ENCODE measurements around the gene LMX1A. TPM values are rescaled to one million over a fixed set of nuclear protein-coding genes. Genes with fewer than 3 reads are reported as not detected.

LMX1A gene
- total and polyA plus RNA-seq, 8 donors = not detected

DNA sequence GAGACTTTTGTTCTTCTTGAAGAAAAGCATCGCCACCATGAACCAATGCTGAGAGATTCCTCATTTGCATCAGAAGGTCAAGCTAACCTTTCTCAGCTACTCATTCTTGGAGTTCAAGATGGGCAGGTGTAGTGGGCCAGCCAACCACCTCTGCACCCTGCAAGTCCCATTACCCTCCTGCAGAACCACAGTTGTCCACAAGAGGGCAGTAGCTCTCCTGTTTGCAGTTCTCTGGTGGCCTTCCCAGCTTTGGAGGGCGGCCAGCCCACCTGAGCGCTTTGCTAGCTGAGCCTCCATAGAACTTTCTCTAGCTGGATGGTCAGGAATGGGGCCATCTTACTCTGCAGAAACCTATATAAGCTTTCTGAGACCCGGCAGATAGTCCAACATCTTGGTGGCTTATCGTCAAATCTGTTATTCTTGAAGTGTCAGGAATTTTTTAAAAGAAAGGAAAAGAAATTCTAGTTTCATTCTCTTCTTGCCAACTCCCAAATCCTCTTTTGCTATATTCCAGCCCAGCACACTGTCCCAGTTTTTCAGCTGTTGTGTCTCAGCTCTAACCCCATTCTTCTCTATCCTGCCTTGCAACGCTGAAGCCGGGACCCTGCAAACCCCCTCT, 11.0 kb upstream of the LMX1A start:
- Histone ChIP-seq H3K4me1 (peaks cover 6 to 10% of the 10 kb centered on the region in 2 donors), H3K27me3 (peaks cover 0 to 52% of the 10 kb centered on the region in 2 donors), H3K27ac (no peak overlapping the region), H3K9me3 (no peaks in the 10 kb centered on the region), H3K4me3 (no peak overlapping the region), H3K36me3 (no peaks in the 10 kb centered on the region)
- ATAC-seq (peak; percentile 80), DNase-seq (peak in 2 of 4 donors; percentile 59 to 75)
- TF ChIP-seq, protein P1, sequence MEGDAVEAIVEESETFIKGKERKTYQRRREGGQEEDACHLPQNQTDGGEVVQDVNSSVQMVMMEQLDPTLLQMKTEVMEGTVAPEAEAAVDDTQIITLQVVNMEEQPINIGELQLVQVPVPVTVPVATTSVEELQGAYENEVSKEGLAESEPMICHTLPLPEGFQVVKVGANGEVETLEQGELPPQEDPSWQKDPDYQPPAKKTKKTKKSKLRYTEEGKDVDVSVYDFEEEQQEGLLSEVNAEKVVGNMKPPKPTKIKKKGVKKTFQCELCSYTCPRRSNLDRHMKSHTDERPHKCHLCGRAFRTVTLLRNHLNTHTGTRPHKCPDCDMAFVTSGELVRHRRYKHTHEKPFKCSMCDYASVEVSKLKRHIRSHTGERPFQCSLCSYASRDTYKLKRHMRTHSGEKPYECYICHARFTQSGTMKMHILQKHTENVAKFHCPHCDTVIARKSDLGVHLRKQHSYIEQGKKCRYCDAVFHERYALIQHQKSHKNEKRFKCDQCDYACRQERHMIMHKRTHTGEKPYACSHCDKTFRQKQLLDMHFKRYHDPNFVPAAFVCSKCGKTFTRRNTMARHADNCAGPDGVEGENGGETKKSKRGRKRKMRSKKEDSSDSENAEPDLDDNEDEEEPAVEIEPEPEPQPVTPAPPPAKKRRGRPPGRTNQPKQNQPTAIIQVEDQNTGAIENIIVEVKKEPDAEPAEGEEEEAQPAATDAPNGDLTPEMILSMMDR (IDR thresholded peaks at IDR 0.05) = peak; percentile 89 to 93
- intact Hi-C loops (cut with DNase I) = no loop called here

DNA sequence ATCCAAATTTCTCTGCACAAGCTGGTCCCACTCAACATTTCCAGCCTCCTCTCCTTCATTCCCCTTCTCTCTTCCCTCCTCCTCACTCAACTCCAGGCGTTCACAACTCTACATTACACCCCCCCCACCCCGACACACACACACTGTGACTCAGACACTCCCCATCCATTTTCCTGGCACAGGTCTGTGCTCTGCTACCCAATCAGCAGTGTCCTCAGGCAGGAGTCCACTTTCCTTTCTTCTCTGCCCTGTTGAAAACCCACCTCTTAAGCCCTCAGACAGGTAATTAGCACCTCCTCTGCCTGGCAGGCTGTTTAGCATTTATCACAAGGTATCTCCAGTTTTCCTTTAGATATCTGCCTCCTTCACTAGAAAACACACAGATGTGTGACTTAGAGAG, 8.8 kb upstream of the LMX1A start:
- ATAC-seq (no peak), DNase-seq (no peak)
- intact Hi-C loops (cut with DNase I) = no loop called here
- Histone ChIP-seq H3K4me1 (no peaks in the 10 kb centered on the region), H3K9me3 (no peaks in the 10 kb centered on the region), H3K4me3 (no peak overlapping the region), H3K27ac (no peak overlapping the region), H3K36me3 (no peaks in the 10 kb centered on the region), H3K27me3 (peaks cover 0 to 60% of the 10 kb centered on the region in 2 donors)
- TF ChIP-seq, protein P1 (IDR thresholded peaks at IDR 0.05) = no peak

DNA sequence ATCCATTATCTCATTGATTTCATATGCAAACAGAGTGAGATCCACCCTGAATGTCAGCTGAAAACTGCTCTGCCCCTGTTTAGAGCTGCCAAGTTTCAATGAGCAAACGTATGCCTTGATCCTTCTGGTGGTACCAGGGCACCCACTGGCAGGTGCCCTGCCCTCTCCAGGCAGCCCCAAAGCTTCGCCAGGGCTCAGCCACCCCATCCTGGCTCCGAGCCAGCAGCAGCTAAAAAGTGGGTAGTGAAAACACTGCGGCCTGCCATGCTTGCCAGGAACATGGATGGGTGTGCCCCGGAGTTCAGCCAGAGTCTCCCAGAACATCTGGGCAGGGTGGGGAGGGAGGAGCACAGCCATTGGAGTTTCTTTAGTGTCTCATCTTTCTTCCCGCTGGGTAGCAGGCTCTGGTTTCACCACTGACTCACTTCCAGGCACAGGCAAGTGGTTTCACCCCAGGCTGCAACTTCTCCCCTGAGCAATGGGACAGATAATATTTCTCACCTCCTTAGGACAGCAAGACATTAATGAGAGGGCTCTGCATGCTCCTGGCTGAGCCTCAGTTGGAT, 8.1 kb upstream of the LMX1A start:
- H3K36me3 ChIP-seq = no peaks in the 10 kb centered on the region
- H3K4me1 ChIP-seq = no peaks in the 10 kb centered on the region
- no peaks in the 10 kb centered on the region for H3K9me3 ChIP-seq
- H3K27ac ChIP-seq = no peak overlapping the region
- TF ChIP-seq, protein P1 (IDR thresholded peaks at IDR 0.05) = no peak
- peaks cover 0 to 65% of the 10 kb centered on the region in 2 donors for H3K27me3 ChIP-seq
- ATAC-seq (no peak), DNase-seq (no peak)
- intact Hi-C loops (cut with DNase I) = no loop called here
- H3K4me3 ChIP-seq = no peak overlapping the region

DNA sequence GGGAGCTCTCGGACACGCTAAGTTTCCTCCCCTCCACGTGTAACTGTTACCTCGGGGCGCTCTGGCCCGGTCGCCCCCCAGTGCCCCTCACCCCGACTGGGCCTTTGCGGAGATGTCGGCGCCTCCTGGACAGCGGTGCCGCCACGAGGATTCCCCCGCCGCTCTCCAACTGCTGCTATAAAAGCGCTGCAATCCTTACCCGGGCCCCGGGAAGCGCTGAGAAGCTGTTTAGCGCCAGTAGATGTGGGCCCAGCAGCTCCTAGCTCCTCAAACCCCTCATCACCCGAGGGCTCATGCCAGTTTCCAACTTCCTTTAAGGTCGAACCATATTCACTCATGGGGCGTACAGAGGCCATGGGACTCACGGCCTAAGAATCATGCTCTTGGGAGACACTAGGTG, 361 bp upstream of the LMX1A start:
- no peak overlapping the region for H3K27ac ChIP-seq
- no peaks in the 10 kb centered on the region for H3K9me3 ChIP-seq
- H3K4me3 ChIP-seq = peak overlapping the region in 1 of 2 donors; percentile 19
- ATAC-seq (no peak), DNase-seq (peak in 1 of 4 donors; percentile 48)
- H3K27me3 ChIP-seq = peaks cover 66 to 96% of the 10 kb centered on the region in 2 donors
- no peaks in the 10 kb centered on the region for H3K36me3 ChIP-seq
- TF ChIP-seq, protein P1 (IDR thresholded peaks at IDR 0.05) = no peak
- intact Hi-C loops (cut with DNase I) = no loop called here
- H3K4me1 ChIP-seq = peaks cover 0 to 23% of the 10 kb centered on the region in 2 donors

DNA sequence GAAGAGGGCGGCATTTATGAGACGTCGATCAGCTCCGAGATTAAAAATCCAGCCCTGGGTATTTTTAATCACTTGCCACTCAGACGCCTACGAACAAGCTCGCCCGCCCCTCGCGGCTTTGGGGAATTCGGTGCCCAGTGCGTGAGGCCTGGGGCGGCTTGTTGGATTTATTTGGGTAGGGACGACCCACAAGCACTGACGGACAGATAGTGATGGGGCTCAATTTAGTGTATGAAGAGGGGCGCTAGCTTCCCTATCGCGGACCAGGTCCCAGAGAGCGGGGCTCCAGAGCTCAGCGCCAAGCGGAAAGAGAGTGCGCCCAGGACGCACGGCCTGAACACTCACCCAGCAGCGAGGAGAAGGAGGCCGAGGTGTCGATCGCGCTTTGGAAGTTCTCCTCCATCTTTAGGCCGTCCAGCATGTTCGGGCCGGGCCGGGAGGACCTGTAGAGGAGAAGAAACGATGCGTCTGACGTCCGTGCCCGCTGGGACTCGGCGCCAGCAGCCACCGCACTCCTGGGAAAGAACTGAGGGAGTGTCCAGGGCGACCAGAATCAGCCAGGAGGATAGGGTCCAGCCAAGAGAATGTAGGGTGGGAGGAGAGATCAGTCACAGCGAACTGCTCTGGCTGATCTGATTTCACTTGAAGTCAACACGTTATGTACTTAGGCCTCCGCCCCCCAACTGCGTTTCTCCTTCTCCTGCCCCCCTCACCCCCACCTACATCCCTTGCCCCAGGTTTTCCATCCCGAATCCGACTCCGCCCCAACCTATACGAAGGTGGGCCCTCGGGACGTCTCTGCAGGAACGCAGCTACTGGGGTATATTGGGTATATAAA, 1.2 kb downstream of the LMX1A start:
- no peaks in the 10 kb centered on the region for H3K36me3 ChIP-seq
- TF ChIP-seq, protein P1 (IDR thresholded peaks at IDR 0.05) = no peak
- H3K27me3 ChIP-seq = peaks cover 81 to 100% of the 10 kb centered on the region in 2 donors
- no peak overlapping the region for H3K4me3 ChIP-seq
- DNase-seq (peak in 1 of 4 donors; percentile 70), ATAC-seq (no peak)
- intact Hi-C loops (cut with DNase I) = no loop called here
- no peak overlapping the region for H3K27ac ChIP-seq
- no peaks in the 10 kb centered on the region for H3K9me3 ChIP-seq
- peaks cover 0 to 23% of the 10 kb centered on the region in 2 donors for H3K4me1 ChIP-seq

Data from left lung (tissue), 10 donors.